Midbrain (tissue), 1 donor: ENCODE data around the gene CBX3.
"Not testable (repeated sequence)": the region's sequence is repeated elsewhere in the genome, so short reads cannot be mapped to it uniquely, and the experiment has no call there.

Experiments
- DNase-seq: peaks from one replicate; lab custom pipeline; 2025; lab: John Stamatoyannopoulos, UW

The CBX3 gene

DNA sequence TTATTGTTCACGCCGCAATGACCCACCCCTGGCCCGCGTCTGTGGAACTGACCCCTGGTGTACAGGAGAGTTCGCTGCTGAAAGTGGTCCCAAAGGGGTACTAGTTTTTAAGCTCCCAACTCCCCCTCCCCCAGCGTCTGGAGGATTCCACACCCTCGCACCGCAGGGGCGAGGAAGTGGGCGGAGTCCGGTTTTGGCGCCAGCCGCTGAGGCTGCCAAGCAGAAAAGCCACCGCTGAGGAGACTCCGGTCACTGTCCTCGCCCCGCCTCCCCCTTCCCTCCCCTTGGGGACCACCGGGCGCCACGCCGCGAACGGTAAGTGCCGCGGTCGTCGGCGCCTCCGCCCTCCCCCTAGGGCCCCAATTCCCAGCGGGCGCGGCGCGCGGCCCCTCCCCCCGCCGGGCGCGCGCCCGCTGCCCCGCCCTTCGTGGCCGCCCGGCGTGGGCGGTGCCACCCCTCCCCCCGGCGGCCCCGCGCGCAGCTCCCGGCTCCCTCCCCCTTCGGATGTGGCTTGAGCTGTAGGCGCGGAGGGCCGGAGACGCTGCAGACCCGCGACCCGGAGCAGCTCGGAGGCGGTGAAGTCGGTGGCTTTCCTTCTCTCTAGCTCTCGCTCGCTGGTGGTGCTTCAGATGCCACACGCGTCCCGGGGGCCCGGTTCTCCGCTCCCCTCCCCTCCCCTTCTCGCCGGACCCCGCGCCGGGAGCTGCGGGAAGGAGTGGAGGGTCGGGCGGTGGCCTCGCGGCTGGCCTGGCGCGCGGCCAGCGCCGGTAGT is at the start of gene CBX3:
Gene CBX3 (plus strand): TSS at position 499 of the 772 bp plus-strand sequence. CDS start 1,254 bp downstream, outside the sequence.
- peak; percentile 91 for DNase-seq

DNA sequence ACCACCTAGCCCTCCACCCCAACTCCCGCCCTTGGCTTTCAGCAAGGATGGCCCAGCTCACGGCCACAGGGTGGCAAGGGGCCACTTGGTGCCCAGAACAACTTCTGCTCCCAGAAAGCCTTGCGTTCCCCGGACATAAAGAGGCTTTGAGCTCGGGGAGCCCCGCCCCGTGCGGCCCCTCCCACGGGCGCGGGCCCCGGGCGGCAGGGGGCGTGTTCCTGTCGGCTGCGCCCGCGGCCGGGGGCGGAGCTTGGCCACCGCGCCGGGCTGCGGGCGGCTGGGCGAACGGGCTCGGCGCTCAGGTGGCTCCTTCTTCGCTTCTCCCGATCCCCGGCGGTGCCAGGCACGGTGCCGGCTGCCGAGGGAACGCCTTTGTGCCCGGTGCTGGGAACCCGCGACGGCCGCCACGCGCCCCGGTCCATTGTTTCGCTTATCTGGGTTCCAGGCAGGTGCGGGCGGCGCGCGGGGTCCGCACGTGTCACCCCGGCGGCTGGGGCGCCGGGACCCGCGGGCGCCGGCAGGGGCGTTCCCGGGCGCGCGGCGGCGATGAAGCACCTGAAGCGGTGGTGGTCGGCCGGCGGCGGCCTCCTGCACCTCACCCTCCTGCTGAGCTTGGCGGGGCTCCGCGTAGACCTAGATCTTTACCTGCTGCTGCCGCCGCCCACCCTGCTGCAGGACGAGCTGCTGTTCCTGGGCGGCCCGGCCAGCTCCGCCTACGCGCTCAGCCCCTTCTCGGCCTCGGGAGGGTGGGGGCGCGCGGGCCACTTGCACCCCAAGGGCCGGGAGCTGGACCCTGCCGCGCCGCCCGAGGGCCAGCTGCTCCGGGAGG is 49.4 kb upstream of the CBX3 start, which contains the start of gene NFE2L3:
Gene NFE2L3 (plus strand): TSS at position 246 of the 829 bp plus-strand sequence. CDS start 301 bp downstream, at position 547.
- peak; percentile 84 for DNase-seq

DNA sequence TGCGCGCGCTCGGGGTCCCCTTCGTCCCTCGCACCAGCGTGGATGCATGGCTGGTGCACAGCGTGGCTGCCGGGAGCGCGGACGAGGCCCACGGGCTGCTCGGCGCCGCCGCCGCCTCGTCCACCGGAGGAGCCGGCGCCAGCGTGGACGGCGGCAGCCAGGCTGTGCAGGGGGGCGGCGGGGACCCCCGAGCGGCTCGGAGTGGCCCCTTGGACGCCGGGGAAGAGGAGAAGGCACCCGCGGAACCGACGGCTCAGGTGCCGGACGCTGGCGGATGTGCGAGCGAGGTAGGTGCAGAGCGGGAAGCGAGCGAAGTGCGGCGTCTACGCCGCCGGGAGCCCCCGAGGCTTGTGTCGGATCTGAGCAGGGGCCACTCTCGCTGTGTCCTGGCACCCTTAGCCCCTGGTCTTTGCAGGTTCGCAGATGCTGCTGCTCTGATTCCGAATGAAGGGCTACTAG is 48.7 kb upstream of the CBX3 start:
- DNase-seq: not testable (repeated sequence)

DNA sequence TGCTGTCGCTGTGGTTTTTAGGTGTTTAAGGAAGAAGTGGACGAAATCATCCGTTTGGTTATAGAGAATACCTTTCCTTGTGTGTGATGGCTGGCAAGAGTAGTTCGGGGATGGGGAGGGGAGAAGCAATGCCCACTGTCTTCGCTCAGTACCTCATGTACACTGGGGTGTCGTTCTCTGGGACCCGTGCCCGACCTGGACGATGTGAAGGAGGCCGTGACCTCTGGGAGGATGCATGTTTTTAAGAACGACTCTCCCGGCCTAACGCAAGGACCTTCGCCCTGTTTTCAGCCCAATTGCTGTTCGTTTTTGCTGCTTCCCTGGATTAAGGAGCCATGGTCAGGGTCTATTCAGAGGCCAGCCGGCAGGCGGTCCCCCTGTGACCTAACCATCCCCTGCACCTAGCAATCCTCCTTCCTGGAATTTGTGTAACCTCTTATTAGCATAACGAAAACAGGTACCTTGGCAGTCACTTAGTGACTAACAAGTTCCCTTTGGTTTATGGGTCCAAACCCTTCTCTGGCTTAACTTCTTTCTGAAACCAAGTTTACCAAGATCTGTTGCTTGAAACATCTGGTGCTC is 48.2 kb upstream of the CBX3 start:
- no peak for DNase-seq

DNA sequence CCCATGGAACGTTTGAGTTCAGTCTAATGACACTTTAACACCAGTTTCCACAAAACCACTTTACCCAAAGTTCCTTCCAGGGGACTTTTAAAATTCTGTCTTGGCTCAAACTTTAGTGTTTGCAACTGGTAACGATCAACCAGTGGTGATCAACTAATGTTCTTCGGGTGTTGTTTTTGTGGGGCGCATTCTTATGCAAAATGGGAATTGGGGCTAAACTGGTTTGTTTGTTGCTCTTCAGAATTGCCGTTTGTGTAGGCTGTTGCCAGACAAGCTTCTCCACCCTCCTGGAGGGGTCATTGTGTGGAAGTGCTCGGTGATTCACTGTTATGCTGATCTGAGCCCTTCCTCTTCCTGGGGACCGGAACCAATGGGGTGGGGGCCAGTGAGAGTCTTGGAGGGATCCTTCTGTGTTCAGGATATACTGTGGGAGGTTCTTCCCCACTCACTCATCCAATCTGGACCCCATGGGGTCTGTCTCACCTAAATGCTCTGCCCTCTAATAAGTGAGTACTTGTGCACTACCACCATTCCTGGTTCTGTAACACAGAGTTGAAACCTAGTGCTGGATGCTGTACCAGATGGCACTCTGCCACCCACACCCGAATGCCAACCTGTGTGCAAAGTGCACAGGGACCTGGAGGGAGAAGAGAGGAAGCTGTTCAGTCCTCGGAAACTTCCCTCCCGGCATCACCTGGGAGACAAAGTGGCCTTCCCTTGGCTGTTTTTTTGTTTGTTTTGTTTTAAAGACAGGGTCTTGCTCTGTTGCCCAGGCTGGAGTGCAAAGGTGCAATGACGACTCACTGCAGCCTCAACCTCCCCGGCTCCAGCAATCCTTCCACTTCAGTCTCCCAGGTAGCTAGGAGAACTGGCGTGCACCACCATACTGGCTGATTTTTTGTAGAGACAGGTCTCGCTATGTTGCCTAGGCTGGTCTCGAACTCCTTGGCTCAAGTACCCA is 47.4 kb upstream of the CBX3 start:
- DNase-seq: no peak

DNA sequence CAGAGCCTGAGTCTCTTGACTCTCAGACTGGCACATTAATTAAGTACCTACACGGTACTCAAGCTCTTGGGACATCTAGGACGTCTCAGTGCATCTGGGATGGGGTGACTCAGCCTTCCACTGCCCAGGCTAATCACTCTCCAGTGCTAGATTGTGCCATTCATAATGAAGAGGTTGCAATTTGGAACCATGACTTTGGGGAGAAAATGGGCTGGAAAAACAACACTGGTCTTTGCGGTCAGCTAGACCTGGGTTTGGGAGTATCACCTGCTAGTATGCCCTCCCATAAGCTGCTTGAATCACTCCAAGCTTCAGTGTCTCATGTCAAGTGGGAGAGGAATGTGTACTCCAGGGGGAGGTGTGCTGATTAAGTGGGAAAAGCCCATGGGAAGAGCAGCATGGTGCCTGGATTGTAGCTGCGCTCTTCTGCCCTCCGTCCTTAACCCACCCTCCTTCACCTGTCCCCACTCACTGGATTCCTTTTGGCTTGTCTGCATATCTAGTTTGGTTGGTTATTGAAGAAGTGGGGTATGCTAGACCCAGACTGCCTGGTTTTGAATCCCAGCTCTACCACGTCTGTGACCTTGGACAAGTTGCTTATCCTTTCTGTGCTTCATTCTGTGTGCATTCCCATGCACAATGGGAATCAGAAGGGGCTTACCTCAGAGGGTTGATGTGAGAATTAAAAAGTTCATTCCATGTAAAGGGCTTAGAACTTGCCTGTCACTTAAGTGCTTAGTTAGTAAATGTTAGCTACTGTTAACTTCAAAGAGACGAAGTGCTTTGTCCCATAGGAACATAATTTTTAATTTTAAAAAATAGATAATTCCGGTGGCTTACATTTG is 45.8 kb upstream of the CBX3 start:
- no peak for DNase-seq

DNA sequence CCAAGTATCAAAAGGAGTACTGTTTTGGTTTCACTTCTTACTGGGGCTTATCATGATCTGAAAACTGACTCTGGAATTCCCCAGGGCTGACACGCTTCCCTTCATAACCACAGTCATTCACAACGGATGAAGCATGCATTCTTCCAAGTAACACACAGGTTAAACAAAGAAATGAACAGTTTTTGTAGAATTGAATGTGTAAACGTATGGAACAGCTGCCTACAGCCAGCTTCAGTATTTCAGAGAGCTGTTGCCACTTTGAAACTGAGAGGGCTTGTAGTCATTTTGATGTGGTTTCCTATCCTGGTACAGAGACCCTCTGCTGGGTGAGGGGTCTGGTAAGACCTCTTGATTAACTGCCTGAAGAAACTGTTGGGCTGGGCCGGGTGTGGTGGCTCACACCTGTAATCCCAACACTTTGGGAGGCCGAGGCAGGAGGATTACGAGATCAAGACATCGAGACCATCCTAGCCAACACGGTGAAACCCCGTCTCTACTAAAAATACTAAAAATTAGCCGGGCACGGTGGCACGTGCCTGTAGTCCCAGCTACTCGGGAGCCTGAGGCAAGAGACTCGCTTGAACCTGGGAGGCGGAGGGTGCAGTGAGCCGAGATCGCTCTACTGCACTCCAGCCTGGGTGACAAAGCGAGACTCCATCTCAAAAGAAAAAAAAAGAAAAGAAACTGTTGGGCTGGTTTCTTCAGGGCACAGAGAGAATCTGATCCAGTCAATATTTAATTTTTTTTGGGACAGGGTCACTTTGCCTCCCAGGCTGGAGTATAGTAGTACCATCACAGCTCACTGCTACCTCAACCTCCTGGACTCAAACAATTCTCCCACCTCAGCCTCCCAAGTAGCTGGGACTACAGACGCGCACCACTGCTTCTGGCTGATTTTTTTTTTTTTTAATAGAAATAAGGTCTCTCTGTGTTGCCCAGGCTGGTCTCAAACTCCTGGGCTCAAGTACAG is 44.8 kb upstream of the CBX3 start:
- DNase-seq: no peak

DNA sequence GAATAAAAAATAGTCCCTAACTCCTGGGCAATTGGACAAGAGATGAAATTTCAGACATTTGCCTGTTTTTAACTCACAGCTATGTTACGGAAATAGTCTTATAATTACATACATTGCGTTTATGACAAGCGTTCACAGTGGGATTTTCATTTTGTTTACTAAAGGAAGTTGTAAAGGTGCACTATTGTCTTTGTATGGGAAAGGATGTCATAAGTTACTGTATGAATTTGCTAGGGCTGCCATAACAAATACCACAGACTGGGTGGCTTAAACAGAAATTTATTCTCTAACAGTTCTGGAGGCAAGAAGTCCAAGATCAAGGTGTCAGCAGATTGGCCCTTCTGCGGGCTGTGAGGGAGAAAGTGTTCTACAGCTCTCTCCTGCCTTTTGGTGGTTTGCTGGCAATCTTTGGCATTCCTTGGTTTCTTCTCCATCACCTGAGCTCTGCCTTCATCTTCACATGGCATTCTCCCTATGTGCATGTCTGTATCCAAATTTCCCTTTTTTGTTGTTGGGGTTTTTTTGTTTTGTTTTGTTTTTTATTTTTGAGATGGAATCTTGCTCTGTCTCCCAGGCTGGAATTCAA is 43.9 kb upstream of the CBX3 start:
- no peak for DNase-seq

DNA sequence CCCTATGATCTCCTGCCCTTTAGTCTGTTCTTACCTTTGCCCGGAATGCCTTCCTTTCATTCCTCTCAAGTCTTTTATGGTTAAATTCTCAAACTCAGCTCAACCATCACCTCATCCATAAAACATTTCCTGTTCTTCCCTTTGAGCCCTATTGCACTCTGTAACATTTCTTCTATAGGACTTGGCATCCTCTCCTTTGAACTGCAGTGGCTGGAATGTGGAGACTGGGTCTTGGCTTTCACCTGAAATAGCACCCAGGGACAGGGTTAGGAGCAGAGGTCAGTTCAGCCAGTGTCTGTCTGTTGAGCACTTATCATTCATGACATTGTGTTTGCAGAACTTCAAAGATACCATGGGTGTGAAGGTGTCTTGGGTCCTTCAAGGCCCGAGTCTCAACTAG is 42.3 kb upstream of the CBX3 start:
- DNase-seq: no peak

DNA sequence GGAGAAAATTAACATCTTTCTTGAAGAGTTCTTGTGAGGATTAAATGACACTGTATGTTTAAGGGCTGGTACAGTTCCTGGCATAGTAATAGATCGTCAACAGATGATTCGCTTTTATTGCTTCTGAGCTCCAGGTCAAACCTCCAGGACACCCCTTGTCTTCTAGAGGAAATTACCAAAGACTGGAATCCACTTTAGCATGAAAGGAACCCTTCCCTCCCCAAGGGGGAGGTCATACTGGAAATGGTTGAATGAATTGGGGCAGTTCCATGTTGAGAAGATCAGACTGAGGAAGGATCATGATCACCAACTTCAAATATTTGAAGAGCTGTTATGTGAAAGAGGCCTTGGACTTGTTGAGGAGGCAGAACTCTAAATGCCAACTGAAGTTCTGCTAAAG is 40.6 kb upstream of the CBX3 start:
- no peak for DNase-seq

DNA sequence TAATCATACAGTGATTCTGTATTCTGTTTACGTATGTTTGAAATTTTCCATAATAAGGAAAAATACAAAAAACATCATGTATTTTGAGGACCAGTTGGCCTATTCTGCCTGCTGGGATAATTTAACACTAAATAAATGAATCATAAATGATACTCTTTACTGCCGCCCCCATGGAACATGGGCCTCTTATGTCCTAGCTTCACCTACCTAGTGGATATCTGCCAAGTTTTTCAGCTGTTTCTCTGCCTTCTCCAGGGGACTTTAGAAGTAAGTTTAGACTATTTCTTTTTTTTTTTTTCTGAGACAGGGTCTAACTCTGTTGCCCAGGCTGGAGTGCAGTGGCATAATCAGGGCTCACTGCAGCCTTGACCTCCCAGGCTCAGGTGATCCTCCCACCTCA is 39.1 kb upstream of the CBX3 start:
- DNase-seq: no peak

DNA sequence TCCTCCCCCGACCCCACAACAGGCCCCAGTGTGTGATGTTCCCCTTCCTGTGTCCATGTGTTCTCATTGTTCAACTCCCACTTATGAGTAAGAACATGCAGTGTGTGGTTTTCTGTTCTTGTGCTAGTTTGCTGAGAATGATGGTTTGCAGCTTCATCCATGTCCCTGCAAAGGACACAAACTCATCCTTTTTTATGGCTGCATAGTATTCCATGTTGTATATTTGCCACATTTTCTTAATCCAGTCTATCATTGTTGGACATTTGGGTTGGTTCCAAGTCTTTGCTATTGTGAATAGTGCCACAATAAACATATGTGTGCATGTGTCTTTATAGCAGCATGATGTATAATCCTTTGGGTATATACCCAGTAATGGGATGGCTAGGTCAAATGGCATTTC is 37.7 kb upstream of the CBX3 start:
- not testable (repeated sequence) for DNase-seq

DNA sequence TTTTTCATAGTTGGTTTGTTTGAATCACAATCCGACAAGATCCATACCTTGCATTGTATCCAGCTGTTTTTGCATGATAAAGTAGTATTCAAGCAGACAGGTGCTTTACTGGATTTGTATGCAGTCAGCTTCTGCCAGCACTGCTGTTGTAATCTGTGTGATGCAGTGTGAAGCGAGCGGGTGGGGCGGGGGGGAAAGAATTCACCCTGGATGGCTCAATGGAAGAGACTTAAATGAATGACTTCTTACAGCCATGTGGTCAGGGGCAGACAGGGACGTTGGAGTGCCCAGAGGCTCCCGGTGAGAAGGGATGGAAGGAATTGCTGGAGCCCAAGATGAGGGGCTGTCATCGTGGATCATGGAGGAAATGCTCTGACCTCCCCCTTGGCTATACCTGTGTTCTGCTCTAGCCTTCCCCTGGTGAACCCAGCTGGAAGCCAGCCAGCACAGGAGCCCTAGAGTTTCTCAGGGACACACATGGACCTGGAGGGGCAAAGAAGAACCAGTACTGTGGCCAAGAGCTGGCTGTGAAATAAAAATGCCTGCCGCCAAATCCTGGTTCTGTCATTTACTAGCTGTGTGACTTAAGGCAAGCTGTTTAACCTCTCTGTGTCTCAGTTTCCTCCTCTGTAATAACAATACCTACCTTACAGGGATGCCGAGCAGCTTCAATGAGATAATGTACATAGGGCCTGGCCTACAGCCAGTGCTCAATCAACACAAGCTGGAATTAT is 35.4 kb upstream of the CBX3 start:
- DNase-seq: no peak

DNA sequence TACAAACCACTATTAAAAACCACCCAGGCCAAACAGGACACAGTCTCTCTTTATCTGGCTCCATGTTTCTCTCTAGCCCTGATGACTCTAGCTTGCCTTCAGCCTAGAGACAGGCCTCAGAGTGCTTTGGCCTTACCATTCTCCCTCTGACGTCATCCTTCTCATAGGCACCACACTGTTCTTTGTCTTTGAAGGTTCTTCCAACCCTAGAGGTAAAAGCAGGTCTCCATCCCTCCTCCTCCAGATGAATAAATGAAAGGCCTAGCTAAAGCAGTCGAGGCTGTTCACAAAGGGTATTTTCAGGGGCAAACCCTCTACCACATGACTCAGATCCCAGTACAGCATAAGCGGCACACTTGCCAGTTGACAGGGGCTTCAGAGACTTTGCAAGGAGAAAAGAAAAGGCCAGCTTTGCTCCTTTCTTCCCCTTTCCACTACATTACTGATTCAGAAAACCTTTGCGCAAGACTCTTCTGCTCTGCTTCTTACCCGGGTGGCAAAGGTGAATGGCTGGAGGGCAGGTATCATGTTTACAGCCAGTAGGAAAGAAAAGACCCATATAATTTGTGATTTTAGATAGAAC is 34.8 kb upstream of the CBX3 start:
- no peak for DNase-seq

DNA sequence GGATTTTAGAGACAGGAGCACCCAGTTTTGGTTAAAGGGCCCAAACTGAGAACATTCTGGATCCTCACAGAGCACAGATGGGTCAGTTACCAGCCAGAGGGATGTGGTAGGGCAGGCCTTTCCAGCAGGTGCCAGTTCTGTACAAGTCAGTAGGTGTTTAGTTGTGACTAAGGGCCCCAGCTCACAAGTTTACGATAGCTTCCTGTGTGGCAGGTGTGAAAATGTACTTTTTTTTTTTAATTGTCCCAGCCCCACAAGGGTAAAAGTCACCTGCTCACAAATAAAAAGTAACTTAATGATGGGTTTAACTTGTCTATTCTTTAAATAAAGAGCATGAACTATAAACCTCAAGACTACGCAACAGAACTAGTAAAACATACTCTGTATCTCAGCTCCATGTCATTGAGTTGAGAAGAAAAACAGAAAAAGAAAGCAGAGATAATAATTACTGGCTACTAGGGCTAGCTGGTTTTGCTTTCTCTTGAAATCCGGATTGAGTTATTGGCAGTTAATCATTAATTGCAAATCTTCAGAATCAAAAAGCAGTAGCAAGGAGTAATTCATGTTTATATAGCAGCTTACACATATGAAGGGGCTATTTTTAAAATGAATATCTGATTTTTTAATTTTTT is 34.1 kb upstream of the CBX3 start:
- no peak for DNase-seq

DNA sequence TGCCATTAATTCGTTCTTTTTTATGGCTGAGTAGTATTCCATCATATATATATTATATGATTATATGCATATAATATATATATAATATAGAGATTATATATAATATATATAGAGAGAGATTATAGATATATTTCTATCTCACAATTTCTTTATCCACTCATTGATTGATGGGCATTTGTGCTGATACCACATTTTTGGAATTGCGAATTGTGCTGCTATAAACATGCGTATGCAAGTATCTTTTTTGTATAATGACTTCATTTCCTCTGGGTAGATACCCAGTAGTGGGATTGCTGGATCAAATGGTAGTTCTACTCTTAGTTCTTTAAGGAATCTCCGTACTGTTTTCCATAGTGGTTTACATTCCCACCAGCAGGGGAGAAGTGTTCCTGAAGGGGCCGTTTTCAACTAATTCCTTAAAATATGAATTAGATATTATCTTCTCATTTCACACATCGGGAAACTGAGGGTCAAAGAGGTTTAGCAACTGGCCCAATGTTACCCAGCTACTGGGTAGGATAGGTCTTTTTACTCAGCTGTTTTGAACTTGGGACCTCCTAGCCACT is 33.0 kb upstream of the CBX3 start:
- no peak for DNase-seq

DNA sequence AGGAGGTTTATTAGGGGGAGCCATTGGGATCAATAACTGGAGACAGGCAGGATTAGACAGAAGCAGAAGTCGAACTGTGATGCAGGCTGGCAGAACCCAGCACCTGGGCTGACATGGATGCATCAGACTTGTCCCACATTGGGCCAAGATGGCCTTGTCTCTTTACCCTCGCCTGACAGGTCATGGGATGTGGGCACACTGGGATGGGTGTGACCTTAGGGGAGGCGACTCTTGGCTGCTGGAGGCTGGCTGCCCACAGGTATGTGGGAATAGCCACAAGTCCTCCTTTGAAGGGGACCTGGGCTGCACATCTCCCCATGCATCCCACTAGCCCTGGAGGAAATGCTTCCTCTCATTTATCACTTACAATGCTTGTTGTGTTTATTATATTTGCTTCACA is 32.3 kb upstream of the CBX3 start:
- DNase-seq: no peak
